Right lobe of liver (tissue), 6 donors: ENCODE data around the gene CYFIP2. TPM values are rescaled to one million over a fixed set of nuclear protein-coding genes. Genes with fewer than 3 reads are reported as not detected.

ENCODE experiments used
- ATAC-seq, 4 donors: fragments of 200-7000 bp; cut with Tn5 transposase; one replicate each; pipeline ENCODE4 v1.9.1; 2020; ENCODE audit warnings: mild to moderate bottlenecking in 4 of 4, moderate library complexity in 4 of 4
- DNase-seq, 3 donors: peaks; one replicate each; pipeline ENCODE4 v3.0.0-alpha.2; 2020
- H3K27ac ChIP-seq, 3 donors: fragments of 200-600 bp; one replicate each; pipeline ENCODE4 v1.8.0; 2022
- H3K27me3 ChIP-seq, 2 donors: fragments of 200-600 bp; one replicate each; pipeline ENCODE4 v1.8.0; 2022
- H3K36me3 ChIP-seq, 4 donors: fragments of 200-600 bp; sonication (generic) in 1 of 4; one replicate each; pipeline versions ENCODE4 v1.5.1 to v1.8.0; 2017 to 2022; ENCODE audit warnings: control low read depth in 1 of 4
- H3K4me1 ChIP-seq, 4 donors: fragments of 200-600 bp; sonication (generic) in 1 of 4; one replicate each; pipeline versions ENCODE4 v1.5.1 to v1.8.0; 2017 to 2022; ENCODE audit warnings: control low read depth in 1 of 4
- H3K4me3 ChIP-seq, 3 donors: fragments of 200-600 bp; one replicate each; pipeline ENCODE4 v1.8.0; 2022
- H3K9me3 ChIP-seq, 4 donors: fragments of 200-600 bp; sonication (generic) in 1 of 4; one replicate each; pipeline versions ENCODE4 v1.5.1 to v1.8.0; 2017 to 2022; ENCODE audit warnings: control low read depth in 1 of 4
- POLR2A ChIP-seq: fragments of 450-650 bp; IDR thresholded peaks from one replicate; pipeline ENCODE4 v1.6.1; 2017; ENCODE audit warnings: antibody characterized with exemption, mild to moderate bottlenecking
- WGBS: methylation state at CpG from one replicate; pipeline ENCODE4 v1.1.6; 2018; ENCODE audit warnings: low coverage, low lambda C conversion rate; ENCODE audit not compliant: insufficient coverage; ENCODE audit errors: missing lambda C conversion rate; 5-methylcytosine and 5-hydroxymethylcytosine counted together
- intact Hi-C, 2 donors: fragments of 100-400 bp; cut with DNase I; formaldehyde crosslinking; loops; one replicate each; pipeline versions ENCODE4 v1.11.2 to v1.14.1; 2022
- total RNA-seq, 6 experiments: library from RNA; depleted of rRNA in 2 of 6; stranded (reverse); fragments of >200 nt in 2 of 6; fragmentation: NEBNext Ultra II Directional in 3 of 6; extraction: Animal tissue kit (Norgen Biotek cat#: 25700) in 3 of 6; gene quantifications; one replicate each; pipeline versions ENCODE4 v1.1.0 to v1.2.4, GENCODE V29; 2016 to 2023
- TF ChIP-seq, protein P1 (sequence below), 4 donors: fragments of 200-600 bp in 3 of 4; fragments of 450-650 bp in 1 of 4; IDR thresholded peaks; one replicate each; pipeline versions ENCODE4 v1.5.1 to v1.8.0; 2016 to 2022; ENCODE audit warnings: antibody characterized with exemption in 4 of 4, mild to moderate bottlenecking in 2 of 4
- donor health status: DM: no; HTN: yes; CAD: no.
- donor health status: DM: no; HTN: no; CAD: no.
- donor health status: DM: no; HTN: no; CAD: no.
- donor health status: DM: no; HTN: yes; CAD: no.
- donor health status: DM: no; HTN: yes; CAD: no.

The CYFIP2 gene
- total RNA-seq, 6 experiments from 2014 or later, result 20.6 to 89.1 (median 49.6) TPM

DNA sequence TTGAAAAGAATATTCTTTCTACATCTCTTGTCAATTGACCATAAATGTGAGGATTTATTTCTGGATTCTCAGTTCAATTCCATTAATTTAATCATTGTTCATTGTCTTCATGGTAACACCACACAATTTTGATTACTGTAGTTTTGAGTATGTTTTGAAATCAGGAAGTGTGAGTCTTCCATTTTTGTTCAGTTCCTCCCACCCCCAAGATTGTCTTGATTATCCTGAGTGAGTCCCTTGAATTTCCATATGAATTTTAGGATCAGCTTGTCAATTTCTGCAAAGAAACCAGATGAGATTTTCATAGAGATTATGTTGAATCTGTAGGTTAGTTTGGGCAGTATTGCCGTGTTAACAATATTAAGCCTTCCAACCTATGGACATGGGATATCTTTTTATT is 9.5 kb downstream of the CYFIP2 start:
- ATAC-seq (no peak), DNase-seq (no peak)
- Histone ChIP-seq H3K36me3 (no peaks in the 10 kb centered on the region), H3K4me3 (no peak overlapping the region), H3K27me3 (no peaks in the 10 kb centered on the region), H3K4me1 (no peaks in the 10 kb centered on the region), H3K27ac (no peak overlapping the region), H3K9me3 (no peaks in the 10 kb centered on the region)
- TF ChIP-seq, protein P1, sequence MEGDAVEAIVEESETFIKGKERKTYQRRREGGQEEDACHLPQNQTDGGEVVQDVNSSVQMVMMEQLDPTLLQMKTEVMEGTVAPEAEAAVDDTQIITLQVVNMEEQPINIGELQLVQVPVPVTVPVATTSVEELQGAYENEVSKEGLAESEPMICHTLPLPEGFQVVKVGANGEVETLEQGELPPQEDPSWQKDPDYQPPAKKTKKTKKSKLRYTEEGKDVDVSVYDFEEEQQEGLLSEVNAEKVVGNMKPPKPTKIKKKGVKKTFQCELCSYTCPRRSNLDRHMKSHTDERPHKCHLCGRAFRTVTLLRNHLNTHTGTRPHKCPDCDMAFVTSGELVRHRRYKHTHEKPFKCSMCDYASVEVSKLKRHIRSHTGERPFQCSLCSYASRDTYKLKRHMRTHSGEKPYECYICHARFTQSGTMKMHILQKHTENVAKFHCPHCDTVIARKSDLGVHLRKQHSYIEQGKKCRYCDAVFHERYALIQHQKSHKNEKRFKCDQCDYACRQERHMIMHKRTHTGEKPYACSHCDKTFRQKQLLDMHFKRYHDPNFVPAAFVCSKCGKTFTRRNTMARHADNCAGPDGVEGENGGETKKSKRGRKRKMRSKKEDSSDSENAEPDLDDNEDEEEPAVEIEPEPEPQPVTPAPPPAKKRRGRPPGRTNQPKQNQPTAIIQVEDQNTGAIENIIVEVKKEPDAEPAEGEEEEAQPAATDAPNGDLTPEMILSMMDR (IDR thresholded peaks at IDR 0.05), result no peak
- TF ChIP-seq POLR2A, result no peak
- 100% methylated on average over 1 of the region's 1 CpG for WGBS
- intact Hi-C loops, result no loop called here

DNA sequence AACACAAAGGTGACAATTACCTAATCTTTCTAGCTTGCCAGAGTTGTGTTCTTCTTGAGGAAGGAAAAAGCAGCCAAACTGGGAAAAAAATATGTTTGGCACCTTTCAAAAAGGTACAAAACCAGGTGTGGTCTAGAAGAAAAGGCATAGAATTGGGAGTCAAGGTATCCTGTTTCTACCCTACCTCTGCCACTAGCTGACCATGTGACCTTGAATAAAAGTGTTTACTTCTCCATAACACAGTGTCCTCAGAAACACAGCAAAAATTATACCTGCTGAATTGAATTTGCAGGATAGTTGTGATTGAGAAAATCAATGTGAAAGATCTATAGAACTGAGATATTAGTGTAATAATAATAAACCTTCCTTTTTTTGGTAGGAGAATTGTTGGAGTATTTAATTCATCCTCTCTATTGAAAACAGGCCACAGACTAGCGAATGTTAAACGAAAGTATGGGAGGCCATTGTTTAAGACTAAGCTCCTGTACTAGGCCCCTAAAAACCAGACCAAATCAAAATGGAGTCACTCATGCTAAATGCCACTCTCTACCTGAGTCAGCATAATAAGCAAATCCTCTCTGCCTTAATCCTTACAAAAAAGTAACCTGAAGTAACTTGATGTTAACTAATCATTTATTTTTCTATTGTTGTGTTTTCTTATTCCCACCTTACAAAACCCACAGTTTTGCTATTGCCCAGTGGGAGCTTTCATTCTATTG is 12.6 kb downstream of the CYFIP2 start:
- DNase-seq, result no peak
- H3K27ac ChIP-seq, result no peak overlapping the region

DNA sequence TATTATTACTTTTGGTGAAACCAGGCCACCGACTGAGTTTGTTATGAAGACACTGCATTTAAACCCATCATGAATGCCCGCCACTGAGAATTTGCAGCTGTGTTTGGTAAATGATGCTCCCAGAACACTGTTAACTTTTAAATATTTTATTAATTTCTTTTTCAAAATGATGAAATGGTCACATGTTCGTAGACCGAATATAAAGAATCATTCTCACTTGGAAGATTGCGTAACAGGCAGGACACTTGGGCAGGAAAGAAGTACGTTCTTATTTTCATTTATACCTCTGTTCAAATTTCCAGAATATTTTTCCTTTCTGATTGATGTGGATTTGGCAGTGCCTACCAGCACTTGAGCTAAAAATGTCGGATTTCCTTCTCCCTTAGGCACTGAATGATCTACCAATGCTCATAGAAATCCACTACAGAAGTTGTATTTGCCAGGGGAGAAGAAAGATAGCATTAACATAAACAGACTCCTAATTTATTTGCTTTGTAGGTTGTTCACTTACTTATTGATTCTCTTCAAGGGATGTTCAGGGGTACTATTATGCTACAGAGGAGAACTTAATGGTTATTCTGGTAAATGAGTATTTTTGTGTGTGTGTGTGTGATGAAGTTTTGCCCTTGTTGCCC is 13.8 kb downstream of the CYFIP2 start:
- intact Hi-C loops, result no loop called here
- Histone ChIP-seq H3K36me3 (no peaks in the 10 kb centered on the region), H3K4me3 (no peak overlapping the region), H3K27ac (no peak overlapping the region), H3K4me1 (no peaks in the 10 kb centered on the region), H3K27me3 (no peaks in the 10 kb centered on the region), H3K9me3 (no peaks in the 10 kb centered on the region)
- no peak for DNase-seq
- 65% methylated on average over 7 of the region's 7 CpGs for WGBS
- no peak for ATAC-seq
- TF ChIP-seq, protein P1 (IDR thresholded peaks at IDR 0.05), result no peak
- TF ChIP-seq POLR2A, result no peak

More for the DNA sequence above, 12.6 kb downstream of the CYFIP2 start:
- Histone ChIP-seq H3K4me3 (no peak overlapping the region), H3K27me3 (no peaks in the 10 kb centered on the region), H3K36me3 (no peaks in the 10 kb centered on the region), H3K4me1 (no peaks in the 10 kb centered on the region), H3K9me3 (no peaks in the 10 kb centered on the region)
- intact Hi-C loops, result no loop called here
- WGBS, result no CpG with 5 or more reads among the region's 2 CpGs
- ATAC-seq, result peak in 1 of 4 donors; percentile 61
- TF ChIP-seq, protein P1 (IDR thresholded peaks at IDR 0.05), result no peak
- TF ChIP-seq POLR2A, result no peak

DNA sequence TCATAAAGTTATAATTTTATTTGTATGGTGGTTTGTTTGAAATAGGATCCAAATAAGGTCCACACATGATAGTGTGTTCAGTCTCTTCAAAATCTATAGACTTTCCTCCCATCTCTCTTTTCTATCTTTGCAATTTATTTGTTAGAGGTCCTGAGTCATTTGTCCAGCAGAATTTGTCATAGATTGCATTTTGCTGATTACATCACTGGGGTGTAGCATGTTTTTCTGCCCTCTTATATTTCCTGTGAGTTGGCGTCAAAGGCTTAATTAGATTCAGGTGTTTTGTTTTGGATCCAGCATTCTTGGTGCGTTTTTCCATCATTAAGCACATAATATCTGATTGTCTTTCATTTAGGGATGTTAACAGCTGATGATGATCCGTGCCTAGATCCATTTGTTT is 15.0 kb downstream of the CYFIP2 start:
- intact Hi-C loops, result no loop called here
- no peak overlapping the region for H3K4me3 ChIP-seq
- ATAC-seq, result no peak
- H3K27ac ChIP-seq, result no peak overlapping the region
- H3K4me1 ChIP-seq, result peaks cover 0 to 8% (median 2%) of the 10 kb centered on the region in 4 donors
- H3K27me3 ChIP-seq, result no peaks in the 10 kb centered on the region
- TF ChIP-seq, protein P1 (IDR thresholded peaks at IDR 0.05), result no peak
- TF ChIP-seq POLR2A, result no peak
- H3K36me3 ChIP-seq, result no peaks in the 10 kb centered on the region
- DNase-seq, result no peak
- WGBS, result 78% methylated on average over 3 of the region's 3 CpGs
- H3K9me3 ChIP-seq, result no peaks in the 10 kb centered on the region
